ENCODE data around the gene OAT.

DNA sequence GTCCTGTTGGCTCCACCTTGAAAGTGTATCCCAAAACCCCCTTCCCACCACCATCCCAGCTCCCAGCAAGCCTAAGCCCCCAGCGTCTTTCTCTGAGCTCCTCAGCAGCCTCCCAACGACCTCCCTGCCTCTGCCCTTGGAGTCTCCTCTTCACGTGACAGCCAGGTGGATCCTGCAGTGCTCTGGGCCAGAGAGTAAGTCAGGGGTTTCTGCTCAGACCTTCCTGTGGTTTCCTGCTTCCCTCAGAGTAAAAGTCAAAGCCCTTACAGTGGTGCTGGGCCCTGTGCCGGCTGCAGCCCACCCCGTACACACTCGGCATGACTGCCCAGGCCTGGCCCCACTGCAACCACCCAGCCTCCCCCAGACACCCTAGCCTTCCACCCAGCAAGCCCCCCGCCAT lies 51.9 kb downstream of the OAT start:
- TF ChIP-seq, protein P1, sequence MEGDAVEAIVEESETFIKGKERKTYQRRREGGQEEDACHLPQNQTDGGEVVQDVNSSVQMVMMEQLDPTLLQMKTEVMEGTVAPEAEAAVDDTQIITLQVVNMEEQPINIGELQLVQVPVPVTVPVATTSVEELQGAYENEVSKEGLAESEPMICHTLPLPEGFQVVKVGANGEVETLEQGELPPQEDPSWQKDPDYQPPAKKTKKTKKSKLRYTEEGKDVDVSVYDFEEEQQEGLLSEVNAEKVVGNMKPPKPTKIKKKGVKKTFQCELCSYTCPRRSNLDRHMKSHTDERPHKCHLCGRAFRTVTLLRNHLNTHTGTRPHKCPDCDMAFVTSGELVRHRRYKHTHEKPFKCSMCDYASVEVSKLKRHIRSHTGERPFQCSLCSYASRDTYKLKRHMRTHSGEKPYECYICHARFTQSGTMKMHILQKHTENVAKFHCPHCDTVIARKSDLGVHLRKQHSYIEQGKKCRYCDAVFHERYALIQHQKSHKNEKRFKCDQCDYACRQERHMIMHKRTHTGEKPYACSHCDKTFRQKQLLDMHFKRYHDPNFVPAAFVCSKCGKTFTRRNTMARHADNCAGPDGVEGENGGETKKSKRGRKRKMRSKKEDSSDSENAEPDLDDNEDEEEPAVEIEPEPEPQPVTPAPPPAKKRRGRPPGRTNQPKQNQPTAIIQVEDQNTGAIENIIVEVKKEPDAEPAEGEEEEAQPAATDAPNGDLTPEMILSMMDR (IDR thresholded peaks at IDR 0.05; ENCODE audit: borderline replicate concordance, extremely low read depth, low read length, poor library complexity, severe bottlenecking): no peak
- TF ChIP-seq EZH2 (IDR thresholded peaks at IDR 0.05; ENCODE audit: borderline replicate concordance, low read depth, low read length, severe bottlenecking): no peak
